ENCODE results near the gene SPG7.
A peak's percentile ranks its signal among the peaks of the same experiment; 100 is the strongest.
"Not testable (repeated sequence)": the region's sequence is repeated elsewhere in the genome, so short reads cannot be mapped to it uniquely, and the experiment has no call there.

The SPG7 gene

DNA sequence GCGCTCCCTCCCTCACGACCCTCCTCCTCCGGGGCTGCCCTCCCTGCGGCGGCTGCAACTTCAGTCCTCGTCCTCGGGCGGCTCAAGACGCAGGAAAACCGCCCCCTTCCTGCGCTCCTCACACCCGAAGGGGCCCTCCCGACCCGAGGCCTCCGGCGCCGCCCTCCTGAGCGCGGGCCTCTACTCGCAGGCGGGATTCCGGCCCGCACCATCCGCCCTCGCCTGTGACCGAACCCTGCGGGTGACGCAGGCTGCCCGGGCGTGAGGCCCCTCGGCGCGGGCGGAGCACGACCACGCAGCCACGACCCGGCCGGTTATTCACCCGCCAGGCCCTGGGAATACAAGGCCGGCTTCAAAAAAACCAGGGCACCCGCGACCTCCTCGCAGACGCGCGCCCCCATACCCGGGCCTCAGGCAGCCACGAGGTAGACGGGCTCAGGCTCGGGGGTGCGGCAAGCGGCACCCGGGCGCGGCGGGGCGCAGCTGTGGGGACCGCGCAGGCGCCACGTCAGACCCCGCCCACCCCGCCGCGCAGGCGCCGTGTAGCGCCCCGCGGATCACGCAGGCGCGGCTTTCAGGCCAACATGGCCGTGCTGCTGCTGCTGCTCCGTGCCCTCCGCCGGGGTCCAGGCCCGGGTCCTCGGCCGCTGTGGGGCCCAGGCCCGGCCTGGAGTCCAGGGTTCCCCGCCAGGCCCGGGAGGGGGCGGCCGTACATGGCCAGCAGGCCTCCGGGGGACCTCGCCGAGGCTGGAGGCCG lies at the start of gene SPG7:
Gene SPG7, plus strand, starts transcription at position 570 of the 757 bp plus-strand sequence. Its CDS starts 15 bp downstream, at position 585.
- DNase-seq, result peak; percentile 76

DNA sequence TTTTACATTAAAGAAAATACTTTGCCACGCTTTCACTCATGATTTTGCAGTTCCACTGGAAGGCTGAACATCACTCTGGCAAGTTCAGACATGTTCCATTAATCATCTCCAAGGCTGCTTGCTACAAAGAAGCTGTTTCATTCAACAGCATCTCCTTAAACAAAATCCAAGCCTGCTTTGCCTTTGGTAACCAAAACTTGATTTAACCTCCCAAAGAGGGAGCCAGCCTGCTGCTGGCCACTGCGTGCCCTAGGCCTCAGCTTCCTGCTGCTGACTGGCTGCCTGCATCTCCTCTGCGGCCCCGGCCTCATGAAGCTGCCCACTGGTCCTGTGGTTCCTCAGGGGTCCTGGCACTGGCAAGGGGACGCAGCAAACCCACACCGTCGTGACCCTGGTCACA lies 49.7 kb upstream of the SPG7 start:
- no peak for DNase-seq

- DNase-seq, result no peak
Observed at GRCh38 chr16:89458967-89459366, 49.2 kb upstream of the SPG7 start.

DNA sequence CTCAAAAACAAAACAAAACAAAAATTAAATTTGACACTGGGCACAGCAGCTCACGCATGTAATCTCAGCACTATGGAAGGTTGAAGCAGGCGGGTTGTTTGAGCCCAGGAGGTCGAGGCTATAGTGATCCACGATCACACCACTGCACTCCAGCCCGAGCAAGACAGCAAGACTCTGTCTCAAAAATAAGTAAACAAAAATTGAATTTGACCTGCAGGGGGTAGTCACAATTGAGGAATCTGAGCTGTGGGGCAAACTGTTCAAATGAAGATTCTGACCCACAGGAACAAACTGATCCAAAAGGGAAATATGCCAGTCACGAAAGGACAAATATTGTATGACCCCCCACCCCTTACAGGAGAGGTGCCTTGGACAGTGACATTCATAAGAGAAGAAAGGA lies 47.6 kb upstream of the SPG7 start:
- DNase-seq, result no peak

DNA sequence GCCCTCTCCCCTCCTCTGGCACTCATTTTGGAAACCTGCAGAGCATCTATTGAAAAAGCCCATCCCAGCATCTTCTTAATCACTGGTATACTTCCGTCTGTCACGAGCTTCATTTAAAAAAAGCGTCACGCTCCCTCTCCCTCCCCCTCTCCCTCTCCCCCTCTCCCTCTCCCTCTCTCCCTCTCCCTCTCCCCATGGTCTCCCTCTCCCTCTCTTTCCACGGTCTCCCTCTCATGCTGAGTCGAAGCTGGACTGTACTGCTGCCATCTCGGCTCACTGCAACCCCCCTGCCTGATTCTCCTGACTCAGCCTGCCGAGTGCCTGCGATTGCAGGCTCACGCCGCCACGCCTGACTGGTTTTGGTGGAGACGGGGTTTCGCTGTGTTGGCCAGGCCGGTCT lies 46.3 kb upstream of the SPG7 start:
- DNase-seq, result not testable (repeated sequence)

- DNase-seq, result not testable (repeated sequence)
Observed at GRCh38 chr16:89462639-89463038, 45.6 kb upstream of the SPG7 start.

GRCh38 chr16:89463312-89463711 lies 44.9 kb upstream of the SPG7 start:
- DNase-seq, result not testable (repeated sequence)

- DNase-seq, result no peak
Observed at GRCh38 chr16:89466920-89467319, 41.3 kb upstream of the SPG7 start.

GRCh38 chr16:89467382-89467781 lies 40.8 kb upstream of the SPG7 start:
- no peak for DNase-seq

DNA sequence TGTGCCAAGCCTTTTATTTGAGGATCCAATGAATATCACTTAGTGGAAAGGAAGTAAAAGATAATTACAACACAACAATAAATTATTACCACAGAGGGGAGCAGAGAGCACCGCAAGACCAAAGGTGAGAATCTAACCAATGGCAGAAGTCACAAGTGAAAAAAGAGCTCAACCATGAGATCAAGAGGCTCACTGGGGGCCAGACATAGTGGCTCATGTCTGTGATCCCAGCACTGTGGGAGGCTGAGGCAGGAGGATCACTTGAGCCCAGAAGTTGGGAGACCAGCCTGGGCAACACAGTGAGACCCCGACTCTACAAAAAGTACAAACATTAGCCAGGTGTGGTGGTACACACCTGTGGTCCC lies 35.5 kb upstream of the SPG7 start:
- DNase-seq, result no peak

DNA sequence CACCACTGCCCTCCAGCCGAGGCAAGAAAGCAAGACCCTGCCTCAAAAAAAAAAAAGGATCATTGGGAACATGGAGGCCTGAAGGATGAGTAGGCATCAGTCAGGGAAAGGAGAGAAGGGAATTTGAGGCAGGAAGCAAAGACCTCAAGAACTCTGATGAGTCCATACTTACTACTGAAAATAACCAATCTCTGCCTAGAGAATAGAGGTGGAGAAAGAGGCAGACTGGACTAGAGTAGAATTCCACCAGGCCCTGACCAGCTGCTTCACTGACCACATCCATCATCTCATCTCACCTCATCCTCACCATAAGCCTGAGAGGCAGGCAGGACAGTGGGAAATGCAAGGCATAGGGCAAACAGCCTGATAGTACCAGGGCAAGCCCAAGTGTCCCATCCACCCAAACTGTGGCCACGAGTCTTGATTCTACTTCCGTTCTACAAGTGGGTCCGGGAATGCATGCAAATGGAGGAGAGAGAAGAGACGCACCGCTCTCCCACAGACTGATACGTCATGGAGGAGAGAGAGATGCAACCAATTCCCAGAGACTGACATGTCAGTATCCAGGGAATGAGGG lies 35.0 kb upstream of the SPG7 start:
- no peak for DNase-seq

GRCh38 chr16:89473791-89474414 lies 34.3 kb upstream of the SPG7 start:
- peak; percentile 72 for DNase-seq

- DNase-seq, result no peak
Observed at GRCh38 chr16:89475144-89475543, 33.1 kb upstream of the SPG7 start.

DNA sequence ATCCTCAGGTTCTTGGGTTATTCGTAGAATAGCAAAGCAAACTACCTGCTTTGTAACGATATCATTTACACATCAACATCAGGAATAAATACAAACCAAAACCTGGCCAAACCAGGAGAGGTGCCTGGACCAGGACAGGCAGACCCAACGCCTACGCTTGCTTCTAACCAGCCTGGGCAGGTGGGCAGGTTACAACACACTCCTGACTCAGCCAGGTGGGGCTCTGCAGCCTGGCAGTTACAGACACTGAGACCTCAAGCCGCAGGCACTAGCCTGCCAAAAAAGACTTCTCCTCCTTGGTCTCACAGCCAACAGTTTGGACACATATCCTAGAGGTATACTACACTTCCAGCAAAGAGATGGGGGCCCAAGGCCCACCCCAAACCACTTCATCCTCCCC lies 31.8 kb upstream of the SPG7 start:
- DNase-seq, result no peak

DNA sequence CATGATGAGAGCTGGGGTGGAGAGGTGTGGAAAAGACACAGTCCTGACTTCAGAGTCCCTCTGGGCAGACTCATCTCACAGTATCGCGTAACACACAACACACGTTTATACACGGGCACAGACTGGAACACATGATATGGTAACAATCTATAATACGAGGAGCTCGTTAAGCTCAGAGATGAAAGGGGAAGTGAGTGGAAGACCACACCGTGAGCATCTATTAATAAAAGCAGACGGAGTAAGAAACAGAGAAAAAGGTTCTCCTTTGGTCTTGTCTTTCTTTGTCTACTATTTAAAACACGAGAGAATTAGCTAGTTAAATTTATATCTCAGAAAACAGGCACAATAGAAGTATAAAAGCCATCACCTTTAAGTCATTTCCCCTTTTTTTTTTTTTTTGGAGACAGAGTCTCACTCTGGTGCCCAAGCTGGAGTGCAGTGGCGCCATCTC lies 31.4 kb upstream of the SPG7 start:
- DNase-seq, result peak; percentile 74

DNA sequence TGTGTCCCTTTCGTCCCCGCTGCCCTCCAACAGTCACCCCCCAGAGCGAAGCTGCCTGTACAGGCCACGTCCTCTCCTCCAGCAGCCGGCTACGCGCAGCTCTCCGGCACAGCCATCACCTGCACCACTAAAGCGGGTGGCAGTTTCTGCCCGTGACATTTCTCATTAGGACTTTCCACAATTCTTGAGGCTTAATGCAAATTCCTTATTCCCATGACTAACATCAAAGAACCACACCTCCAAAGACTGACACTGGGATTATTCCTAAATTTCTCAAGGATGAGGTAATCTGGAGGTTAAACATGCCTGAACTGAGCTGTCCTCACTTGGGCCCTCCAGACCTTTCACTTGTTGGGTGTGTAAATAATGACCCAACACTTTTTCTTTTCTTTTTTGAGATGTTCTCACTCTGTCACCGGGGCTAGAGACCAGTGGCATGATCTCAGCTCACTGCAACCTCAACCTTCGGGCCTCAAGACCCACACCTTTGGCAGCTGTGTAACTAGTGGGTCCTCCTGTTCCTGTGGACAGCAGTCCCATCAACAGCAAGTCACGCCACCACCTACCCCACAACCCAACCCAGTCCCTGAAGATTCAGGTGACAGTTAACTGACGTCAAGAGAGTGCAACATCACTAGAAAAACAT lies 29.5 kb upstream of the SPG7 start:
- DNase-seq, result no peak

DNA sequence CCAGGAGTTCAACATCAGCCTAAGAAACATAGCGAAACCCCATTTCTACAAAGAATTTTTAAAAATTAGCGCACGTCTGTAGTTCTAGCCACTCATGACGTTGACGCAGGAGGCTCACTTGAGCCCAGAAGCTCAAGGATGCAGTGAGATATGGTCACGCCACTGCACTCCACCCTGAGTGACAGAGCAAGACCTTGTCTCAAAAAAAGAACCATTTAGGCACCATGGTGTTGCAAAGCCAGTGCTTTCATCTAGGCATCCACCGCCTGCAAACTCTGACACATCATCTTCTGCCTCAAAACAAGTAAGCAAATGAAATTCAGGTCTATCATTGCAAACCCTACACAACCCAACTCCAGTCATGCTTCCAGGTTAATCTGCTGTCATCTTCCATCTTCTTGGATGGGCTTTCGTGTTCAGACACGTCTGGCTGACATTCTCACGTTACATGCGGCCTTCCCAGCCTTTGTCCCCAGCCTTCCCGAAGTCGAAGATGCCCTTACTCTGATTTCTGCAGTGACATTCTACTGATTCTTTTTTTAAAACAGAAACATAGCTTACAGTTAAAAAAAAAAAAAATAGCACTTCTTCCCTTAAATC lies 26.7 kb upstream of the SPG7 start:
- no peak for DNase-seq

DNA sequence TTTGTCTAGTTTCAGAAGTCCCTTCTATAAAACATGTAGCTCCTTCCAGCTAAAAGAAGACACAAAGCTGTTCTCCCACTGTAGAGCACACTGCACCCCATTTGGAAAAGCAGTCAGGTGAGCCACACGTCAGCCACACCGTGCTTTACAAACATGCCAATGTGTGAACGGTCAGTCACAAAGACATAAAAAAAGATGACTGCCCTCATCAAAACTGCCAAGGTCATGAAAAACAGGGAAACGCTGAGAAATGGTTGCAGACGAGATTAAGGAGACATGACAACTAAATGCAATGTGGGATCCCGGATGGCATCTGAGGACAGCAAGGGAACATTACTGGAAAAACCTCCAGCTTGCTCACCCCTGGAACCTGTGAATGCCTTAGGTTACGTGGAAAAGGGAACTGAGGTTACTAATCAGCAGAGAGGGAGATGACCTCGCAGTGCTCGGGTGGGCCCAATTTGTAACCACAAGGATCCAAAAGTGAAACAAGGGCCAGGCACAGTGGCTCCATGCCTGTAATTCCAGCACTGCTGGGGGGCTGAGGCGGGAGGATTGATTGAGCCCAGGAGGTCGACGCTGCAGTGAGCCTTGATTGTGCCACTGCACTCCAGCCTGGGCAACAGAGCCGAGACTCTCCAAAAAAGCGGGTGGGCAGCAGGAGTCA lies 25.9 kb upstream of the SPG7 start:
- no peak for DNase-seq

DNA sequence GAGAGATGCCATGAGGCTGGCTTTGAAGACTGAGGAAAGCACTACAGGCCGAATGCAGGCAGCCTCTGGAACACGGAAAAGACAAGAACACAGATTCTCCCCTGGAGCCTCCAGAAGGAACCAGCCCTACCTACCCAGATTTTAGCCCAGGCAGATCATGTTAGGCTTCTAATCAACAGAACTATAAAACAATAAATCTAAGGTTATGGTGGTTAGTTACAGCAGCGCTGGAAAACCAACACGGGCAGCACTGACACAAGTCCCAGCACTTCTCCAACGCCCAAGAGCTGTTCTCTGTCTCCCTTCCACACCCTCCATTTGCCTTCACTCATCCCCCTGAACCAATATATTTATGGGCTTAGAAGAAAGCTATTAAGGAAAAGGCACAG lies 25.4 kb upstream of the SPG7 start:
- DNase-seq, result no peak

- DNase-seq, result peak; percentile 77
Observed at GRCh38 chr16:89484041-89484501, 24.1 kb upstream of the SPG7 start.

DNA sequence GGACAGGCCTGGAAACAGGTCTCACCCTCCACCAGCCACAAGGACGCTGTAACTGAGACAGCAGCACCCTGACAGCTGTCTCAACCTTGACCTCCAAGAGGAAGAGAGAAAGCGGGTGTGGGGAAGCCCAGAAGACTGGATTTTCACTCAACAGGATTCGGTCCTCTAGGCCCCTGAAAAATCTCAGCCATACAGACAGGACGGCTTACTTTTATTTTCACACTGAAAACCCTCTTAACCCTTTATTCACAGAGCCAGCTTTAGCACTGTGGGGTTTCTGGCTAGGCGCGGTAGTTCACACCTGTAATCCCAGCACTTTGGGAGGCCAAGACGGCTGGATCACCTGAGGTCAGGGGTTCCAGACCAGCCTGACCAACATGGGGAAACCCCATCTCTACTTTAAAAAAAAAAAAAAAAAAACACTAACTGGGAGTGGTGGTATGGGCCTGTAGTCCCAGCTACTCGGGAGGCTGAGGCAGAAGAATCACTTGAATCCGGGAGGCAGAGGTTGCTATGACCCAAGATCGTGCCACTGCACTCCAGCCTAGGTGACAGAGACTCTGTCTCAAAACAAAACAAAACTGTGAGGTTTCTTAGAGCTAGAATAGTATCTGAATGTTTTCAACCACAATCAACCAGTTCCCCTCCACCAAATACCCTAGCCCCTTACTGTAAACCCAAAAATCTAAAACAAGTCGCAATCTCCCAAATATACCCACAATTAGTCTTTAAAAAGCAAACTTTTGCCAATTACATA lies 23.1 kb upstream of the SPG7 start:
- DNase-seq, result peak; percentile 55

GRCh38 chr16:89485701-89486246 lies 22.4 kb upstream of the SPG7 start:
- DNase-seq, result no peak
